Chondrocyte (in vitro differentiated cells): ENCODE data around the gene DACT2. TPM values are rescaled to one million over a fixed set of nuclear protein-coding genes. Genes with fewer than 3 reads are reported as not detected.

Experiments
- DNase-seq: peaks from one replicate; pipeline ENCODE4 v3.0.0; 2021; ENCODE audit warnings: mixed read lengths, low spot score
- H3K27ac Mint-ChIP-seq: one replicate; pipeline ENCODE4 v1.8.0; 2021; ENCODE audit warnings: mild to moderate bottlenecking, moderate library complexity, mixed read lengths; ENCODE audit not compliant: unreplicated experiment
- H3K27me3 Mint-ChIP-seq: 2 replicates; pipeline ENCODE4 v1.8.0; 2021; ENCODE audit warnings: low read depth, mixed read lengths
- H3K36me3 Mint-ChIP-seq: 2 replicates; pipeline ENCODE4 v1.8.0; 2021; ENCODE audit warnings: low read depth, mixed read lengths
- H3K4me1 Mint-ChIP-seq: 2 replicates; pipeline ENCODE4 v1.8.0; 2021; ENCODE audit warnings: low read depth, mild to moderate bottlenecking, mixed read lengths
- H3K4me3 Mint-ChIP-seq: one replicate; pipeline ENCODE4 v1.8.0; 2021; ENCODE audit warnings: mild to moderate bottlenecking, moderate library complexity, mixed read lengths; ENCODE audit not compliant: unreplicated experiment
- H3K9me3 Mint-ChIP-seq: 2 replicates; pipeline ENCODE4 v1.8.0; 2021; ENCODE audit warnings: low read depth, mixed read lengths
- CTCF ChIP-seq: fragments of 200-600 bp; sonication (generic); IDR thresholded peaks from 2 replicates; pipeline ENCODE4 v1.5.0; 2021; ENCODE audit warnings: antibody characterized with exemption, mild to moderate bottlenecking, moderate library complexity
- total RNA-seq: library from RNA; stranded (reverse); gene quantifications from 3 replicates; pipeline ENCODE4 v1.2.1, GENCODE V29; 2021

Gene DACT2
- total RNA-seq, 1 donor from 2014 or later = 4.6 TPM

- H3K27me3 Mint-ChIP-seq = peaks cover 15% of the 10 kb centered on the region
- H3K4me3 Mint-ChIP-seq = no peak overlapping the region
- no peak overlapping the region for H3K27ac Mint-ChIP-seq
- no peak for DNase-seq
- H3K4me1 Mint-ChIP-seq = no peaks in the 10 kb centered on the region
- H3K9me3 Mint-ChIP-seq = no peaks in the 10 kb centered on the region
- no peaks in the 10 kb centered on the region for H3K36me3 Mint-ChIP-seq
- no peak for TF ChIP-seq CTCF
These were observed 19.2 kb upstream of the DACT2 start for GRCh38 chr6:168338777-168339176.

DNA sequence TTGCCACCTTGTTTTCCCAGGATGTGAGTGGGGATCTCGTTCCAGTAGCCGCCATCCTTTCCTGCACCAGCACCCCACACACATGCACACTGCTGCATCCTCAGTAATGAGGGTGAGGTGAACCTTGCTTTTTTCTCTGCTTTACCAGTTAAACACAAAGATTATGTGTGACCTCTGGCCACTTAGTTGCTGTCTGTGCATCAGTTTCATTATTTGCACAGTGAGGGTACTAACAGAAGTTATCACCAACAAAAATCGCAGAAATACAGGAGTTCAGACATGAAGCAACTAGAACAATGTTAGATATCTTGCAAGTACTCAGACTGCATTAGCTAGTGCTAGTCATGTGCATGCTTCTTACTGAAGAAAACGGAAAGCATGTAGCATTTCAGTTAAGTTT, 17.4 kb upstream of the DACT2 start:
- Mint-ChIP-seq H3K27ac (no peak overlapping the region), H3K27me3 (peaks cover 8% of the 10 kb centered on the region), H3K4me1 (no peaks in the 10 kb centered on the region), H3K4me3 (no peak overlapping the region), H3K9me3 (no peaks in the 10 kb centered on the region), H3K36me3 (no peaks in the 10 kb centered on the region)
- DNase-seq = no peak
- TF ChIP-seq CTCF = no peak

DNA sequence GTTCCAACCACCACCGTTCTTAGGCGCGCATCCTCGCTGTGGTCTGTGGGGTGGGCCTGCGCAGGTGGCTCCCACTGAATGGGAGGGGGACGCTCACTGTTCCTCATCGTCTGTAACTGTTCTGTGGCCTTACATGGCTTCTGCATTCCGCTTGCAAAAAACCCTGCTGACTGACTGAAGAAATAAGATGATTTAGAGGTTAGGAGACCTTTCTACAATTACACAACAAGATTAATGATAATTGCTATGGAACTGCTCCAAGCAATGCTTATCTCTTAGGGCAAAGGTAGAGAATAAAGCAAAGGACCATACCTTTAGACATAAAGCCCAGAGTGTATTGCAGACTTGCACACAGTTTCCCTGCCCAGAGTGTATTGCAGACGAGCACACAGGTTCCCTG, 14.4 kb upstream of the DACT2 start:
- H3K4me3 Mint-ChIP-seq = no peak overlapping the region
- TF ChIP-seq CTCF = no peak
- H3K36me3 Mint-ChIP-seq = no peaks in the 10 kb centered on the region
- peaks cover 10% of the 10 kb centered on the region for H3K27me3 Mint-ChIP-seq
- no peak overlapping the region for H3K27ac Mint-ChIP-seq
- no peak for DNase-seq
- H3K9me3 Mint-ChIP-seq = no peaks in the 10 kb centered on the region
- no peaks in the 10 kb centered on the region for H3K4me1 Mint-ChIP-seq

- Mint-ChIP-seq H3K36me3 (no peaks in the 10 kb centered on the region), H3K4me1 (no peaks in the 10 kb centered on the region), H3K4me3 (no peak overlapping the region), H3K9me3 (no peaks in the 10 kb centered on the region), H3K27ac (no peak overlapping the region), H3K27me3 (peaks cover 10% of the 10 kb centered on the region)
- no peak for DNase-seq
- no peak for TF ChIP-seq CTCF
These were observed 13.9 kb upstream of the DACT2 start for GRCh38 chr6:168333491-168333890.

DNA sequence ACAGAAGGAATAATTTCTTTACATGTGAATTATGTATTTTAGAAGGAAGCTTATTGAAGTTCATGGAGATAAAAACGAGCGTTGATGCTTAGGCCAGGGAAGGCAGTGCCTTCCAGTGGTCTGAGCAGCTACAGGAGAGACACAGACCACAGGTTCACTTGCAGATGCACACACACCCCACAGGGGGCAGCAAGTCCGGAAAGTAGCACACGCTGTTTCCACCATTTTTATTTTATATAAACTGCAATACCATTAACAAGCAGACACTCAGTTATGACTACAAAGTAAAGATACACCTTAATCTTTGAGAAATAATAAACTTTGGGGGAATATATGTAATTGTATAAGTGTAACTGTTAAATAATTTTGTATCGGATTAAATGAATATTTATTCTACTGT, 13.5 kb upstream of the DACT2 start:
- Mint-ChIP-seq H3K27me3 (peaks cover 10% of the 10 kb centered on the region), H3K27ac (no peak overlapping the region), H3K4me3 (no peak overlapping the region), H3K4me1 (no peaks in the 10 kb centered on the region), H3K36me3 (no peaks in the 10 kb centered on the region), H3K9me3 (no peaks in the 10 kb centered on the region)
- DNase-seq = no peak
- peak; percentile 72 for TF ChIP-seq CTCF
